PC-3 (cell line): ENCODE results near the gene CCSER2.

Source experiments
- CTCF ChIP-seq: fragments of 300-600 bp; sonication (generic); conservative IDR thresholded peaks from 2 replicates; pipeline ENCODE4 v1.5.1; 2017; ENCODE audit warnings: antibody characterized with exemption, low read depth, mild to moderate bottlenecking, low read length
- EZH2 ChIP-seq: fragments of 300-600 bp; sonication (generic); IDR thresholded peaks from one replicate; pipeline ENCODE4 v1.6.1; 2017; ENCODE audit warnings: antibody characterized with exemption, mild to moderate bottlenecking, low read length; ENCODE audit not compliant: unreplicated experiment
- EZH2phosphoT487 ChIP-seq: fragments of 300-600 bp; sonication (generic); IDR thresholded peaks from 2 replicates; pipeline ENCODE4 v1.6.1; 2018; ENCODE audit warnings: mild to moderate bottlenecking, antibody characterized with exemption, low read length, borderline replicate concordance

GRCh38 chr10:84367256-84367655, 38.9 kb downstream of the CCSER2 start:
- TF ChIP-seq EZH2 (no peak), CTCF (no peak), EZH2phosphoT487 (no peak)
